Measurements from ENCODE around the gene PACSIN3. TPM values are rescaled to one million over a fixed set of nuclear protein-coding genes. Genes with fewer than 3 reads are reported as not detected.

Gene PACSIN3
- total RNA-seq, 4 donors from 2014 or later, result 28.1 to 80.3 (median 47.1) TPM

GRCh38 chr11:47149782-47150181 is 36.5 kb downstream of the PACSIN3 start:
- H3K4me3 ChIP-seq, result no peak overlapping the region
- no peak overlapping the region for H3K27ac ChIP-seq
- peaks cover 0 to 3% of the 10 kb centered on the region in 2 donors for H3K4me1 ChIP-seq
- no peaks in the 10 kb centered on the region for H3K27me3 ChIP-seq
- DNase-seq, result no peak
- intact Hi-C loops (cut with DNase I; ENCODE audit: low total_unique reads), result loop anchor here (5.0 kb wide), 1 partner anchor 257 kb away; no protein-coding TSS in a partner anchor
- no peaks in the 10 kb centered on the region for H3K9me3 ChIP-seq
- H3K36me3 ChIP-seq, result no peaks in the 10 kb centered on the region
- TF ChIP-seq CTCF (IDR thresholded peaks at IDR 0.05), result no peak
- TF ChIP-seq POLR2A (IDR thresholded peaks at IDR 0.05), result no peak

GRCh38 chr11:47148903-47149531 is 37.2 kb downstream of the PACSIN3 start:
- Histone ChIP-seq H3K9me3 (no peaks in the 10 kb centered on the region), H3K36me3 (no peaks in the 10 kb centered on the region), H3K27ac (no peak overlapping the region), H3K4me3 (no peak overlapping the region), H3K4me1 (peaks cover 0 to 3% of the 10 kb centered on the region in 2 donors), H3K27me3 (no peaks in the 10 kb centered on the region)
- no peak for DNase-seq
- no peak for TF ChIP-seq CTCF (IDR thresholded peaks at IDR 0.05)
- no peak for TF ChIP-seq POLR2A (IDR thresholded peaks at IDR 0.05)
- intact Hi-C loops (cut with DNase I; ENCODE audit: low total_unique reads), result no loop called here

GRCh38 chr11:47148270-47148669 is 38.0 kb downstream of the PACSIN3 start:
- H3K27me3 ChIP-seq, result no peaks in the 10 kb centered on the region
- peaks cover 0 to 3% of the 10 kb centered on the region in 2 donors for H3K4me1 ChIP-seq
- no peaks in the 10 kb centered on the region for H3K36me3 ChIP-seq
- H3K9me3 ChIP-seq, result no peaks in the 10 kb centered on the region
- no peak overlapping the region for H3K27ac ChIP-seq
- intact Hi-C loops (cut with DNase I; ENCODE audit: low total_unique reads), result no loop called here
- H3K4me3 ChIP-seq, result no peak overlapping the region
- TF ChIP-seq POLR2A (IDR thresholded peaks at IDR 0.05) (no peak), CTCF (IDR thresholded peaks at IDR 0.05) (no peak)
- DNase-seq, result no peak

- H3K4me1 ChIP-seq, result peaks cover 0 to 1% of the 10 kb centered on the region in 2 donors
- no peaks in the 10 kb centered on the region for H3K27me3 ChIP-seq
- intact Hi-C loops (cut with DNase I; ENCODE audit: low total_unique reads), result no loop called here
- no peak overlapping the region for H3K27ac ChIP-seq
- no peaks in the 10 kb centered on the region for H3K36me3 ChIP-seq
- DNase-seq, result no peak
- H3K9me3 ChIP-seq, result no peaks in the 10 kb centered on the region
- no peak for TF ChIP-seq CTCF (IDR thresholded peaks at IDR 0.05)
- TF ChIP-seq POLR2A (IDR thresholded peaks at IDR 0.05), result no peak
- no peak overlapping the region for H3K4me3 ChIP-seq
Measured at GRCh38 chr11:47147681-47148080, 38.6 kb downstream of the PACSIN3 start.

- intact Hi-C loops (cut with DNase I; ENCODE audit: low total_unique reads), result no loop called here
- no peak for DNase-seq
- H3K27ac ChIP-seq, result no peak overlapping the region
- no peaks in the 10 kb centered on the region for H3K9me3 ChIP-seq
- H3K36me3 ChIP-seq, result no peaks in the 10 kb centered on the region
- no peaks in the 10 kb centered on the region for H3K4me1 ChIP-seq
- H3K4me3 ChIP-seq, result no peak overlapping the region
- H3K27me3 ChIP-seq, result no peaks in the 10 kb centered on the region
- TF ChIP-seq POLR2A (IDR thresholded peaks at IDR 0.05) (no peak), CTCF (IDR thresholded peaks at IDR 0.05) (no peak)
Measured at GRCh38 chr11:47147250-47147649, 39.0 kb downstream of the PACSIN3 start.

All from uterus (tissue), 4 donors.